Stomach smooth muscle (tissue), 2 donors: ENCODE measurements around the gene ARRDC1.
A peak's percentile ranks its signal among the peaks of the same experiment; 100 is the strongest.
"Not testable (repeated sequence)": the region's sequence is repeated elsewhere in the genome, so short reads cannot be mapped to it uniquely, and the experiment has no call there.

Source experiments
- H3K27ac ChIP-seq: one replicate; pipeline ENCODE4 v1.7.0; 2013; ENCODE audit warnings: mild to moderate bottlenecking, low read length, inconsistent platforms
- H3K27me3 ChIP-seq, 2 donors: one replicate each; pipeline ENCODE4 v1.7.0; 2013; ENCODE audit warnings: low read length in 2 of 2; ENCODE audit not compliant: insufficient read depth in 2 of 2, control insufficient read depth in 1 of 2
- H3K36me3 ChIP-seq, 2 donors: one replicate each; pipeline ENCODE4 v1.7.0; 2013; ENCODE audit warnings: low read length in 2 of 2; ENCODE audit not compliant: control insufficient read depth in 2 of 2, insufficient read depth in 2 of 2
- H3K4me1 ChIP-seq: one replicate; pipeline ENCODE4 v1.7.0; 2013; ENCODE audit warnings: low read length; ENCODE audit not compliant: control insufficient read depth, insufficient read depth
- H3K4me3 ChIP-seq, 2 donors: one replicate each; pipeline ENCODE4 v1.7.0; 2013; ENCODE audit warnings: low read length in 2 of 2
- H3K9ac ChIP-seq, 2 donors: one replicate each; pipeline ENCODE4 v1.7.0; 2013; ENCODE audit warnings: low read length in 2 of 2, mild to moderate bottlenecking in 1 of 2
- H3K9me3 ChIP-seq, 2 donors: one replicate each; pipeline ENCODE4 v1.7.0; 2013; ENCODE audit warnings: low read length in 2 of 2; ENCODE audit not compliant: control insufficient read depth in 2 of 2
- donor health status: healthy.
- donor health status: Pancreatic carcinoma.

The ARRDC1 gene

GRCh38 chr9:137586854-137587253, 18.6 kb upstream of the ARRDC1 start:
- Histone ChIP-seq H3K9me3 (no peaks in the 10 kb centered on the region), H3K27me3 (no peaks in the 10 kb centered on the region), H3K36me3 (peaks cover 34 to 36% of the 10 kb centered on the region in 2 donors), H3K4me3 (no peak overlapping the region), H3K4me1 (peaks cover 12% of the 10 kb centered on the region), H3K9ac (no peak overlapping the region), H3K27ac (no peak overlapping the region)

- H3K27me3 ChIP-seq = no peaks in the 10 kb centered on the region
- peaks cover 22 to 23% of the 10 kb centered on the region in 2 donors for H3K36me3 ChIP-seq
- H3K9me3 ChIP-seq = no peaks in the 10 kb centered on the region
- H3K4me3 ChIP-seq = no peak overlapping the region
- H3K9ac ChIP-seq = no peak overlapping the region
- peaks cover 12% of the 10 kb centered on the region for H3K4me1 ChIP-seq
- no peak overlapping the region for H3K27ac ChIP-seq
Measured at GRCh38 chr9:137588311-137588710, 17.2 kb upstream of the ARRDC1 start.

- no peak overlapping the region for H3K27ac ChIP-seq
- H3K4me1 ChIP-seq = peaks cover 12% of the 10 kb centered on the region
- H3K36me3 ChIP-seq = peaks cover 19 to 21% of the 10 kb centered on the region in 2 donors
- H3K4me3 ChIP-seq = no peak overlapping the region
- H3K9ac ChIP-seq = peak overlapping the region in 1 of 2 donors; percentile 42
- H3K27me3 ChIP-seq = no peaks in the 10 kb centered on the region
- no peaks in the 10 kb centered on the region for H3K9me3 ChIP-seq
Measured at GRCh38 chr9:137588891-137589290, 16.6 kb upstream of the ARRDC1 start.

- Histone ChIP-seq H3K36me3 (peaks cover 18 to 19% of the 10 kb centered on the region in 2 donors), H3K27me3 (no peaks in the 10 kb centered on the region), H3K4me3 (peak overlapping the region; percentile 76 to 77), H3K9ac (peak overlapping the region; percentile 62 to 69), H3K4me1 (peaks cover 12% of the 10 kb centered on the region), H3K9me3 (no peaks in the 10 kb centered on the region), H3K27ac (no peak overlapping the region)
Measured at GRCh38 chr9:137589441-137590122, 15.9 kb upstream of the ARRDC1 start.

- no peak overlapping the region for H3K27ac ChIP-seq
- no peak overlapping the region for H3K9ac ChIP-seq
- H3K27me3 ChIP-seq = no peaks in the 10 kb centered on the region
- H3K36me3 ChIP-seq = peaks cover 18 to 19% of the 10 kb centered on the region in 2 donors
- peaks cover 12% of the 10 kb centered on the region for H3K4me1 ChIP-seq
- H3K4me3 ChIP-seq = peak overlapping the region in 1 of 2 donors; percentile 77
- no peaks in the 10 kb centered on the region for H3K9me3 ChIP-seq
Measured at GRCh38 chr9:137590123-137590468, 15.4 kb upstream of the ARRDC1 start.

GRCh38 chr9:137590469-137591383, 14.8 kb upstream of the ARRDC1 start, which contains the start of gene ZMYND19:
TSS of gene ZMYND19 (minus strand) at chr9:137590512. CDS start at chr9:137590263, 249 bp downstream.
- Histone ChIP-seq H3K4me3 (peak within 1 kb of the TSS; percentile 76 to 77), H3K4me1 (peaks cover 12% of the 10 kb centered on the region), H3K27me3 (no peaks in the 10 kb centered on the region), H3K9me3 (no peaks in the 10 kb centered on the region), H3K36me3 (peaks cover 15 to 19% of the 10 kb centered on the region in 2 donors), H3K27ac (no peak within 1 kb of the TSS), H3K9ac (peak within 1 kb of the TSS; percentile 62 to 69)

GRCh38 chr9:137592767-137593166, 12.7 kb upstream of the ARRDC1 start:
- H3K4me1 ChIP-seq = peaks cover 12% of the 10 kb centered on the region
- H3K4me3 ChIP-seq = no peak overlapping the region
- no peaks in the 10 kb centered on the region for H3K9me3 ChIP-seq
- no peaks in the 10 kb centered on the region for H3K27me3 ChIP-seq
- peaks cover 2 to 4% of the 10 kb centered on the region in 2 donors for H3K36me3 ChIP-seq
- no peak overlapping the region for H3K27ac ChIP-seq
- no peak overlapping the region for H3K9ac ChIP-seq

- H3K9me3 ChIP-seq = no peaks in the 10 kb centered on the region
- no peak overlapping the region for H3K27ac ChIP-seq
- H3K36me3 ChIP-seq = peaks cover under 1 to 1% of the 10 kb centered on the region in 2 donors
- no peaks in the 10 kb centered on the region for H3K27me3 ChIP-seq
- peaks cover 12% of the 10 kb centered on the region for H3K4me1 ChIP-seq
- H3K4me3 ChIP-seq = no peak overlapping the region
- no peak overlapping the region for H3K9ac ChIP-seq
Measured at GRCh38 chr9:137593176-137593575, 12.3 kb upstream of the ARRDC1 start.

- H3K4me1 ChIP-seq, H3K4me3 ChIP-seq, H3K9ac ChIP-seq, H3K9me3 ChIP-seq, H3K27ac ChIP-seq, H3K27me3 ChIP-seq, H3K36me3 ChIP-seq: not testable (repeated sequence)
Measured at GRCh38 chr9:137596577-137596976, 8.9 kb upstream of the ARRDC1 start.

- H3K27ac ChIP-seq = no peak overlapping the region
- H3K36me3 ChIP-seq = no peaks in the 10 kb centered on the region
- H3K27me3 ChIP-seq = no peaks in the 10 kb centered on the region
- H3K4me1 ChIP-seq = peaks cover 3% of the 10 kb centered on the region
- H3K9ac ChIP-seq = no peak overlapping the region
- H3K9me3 ChIP-seq = no peaks in the 10 kb centered on the region
- H3K4me3 ChIP-seq = no peak overlapping the region
Measured at GRCh38 chr9:137598943-137599342, 6.5 kb upstream of the ARRDC1 start.
